Measurements from ENCODE around the gene TOMM40L.

TOMM40L gene

GRCh38 chr1:161225534-161226319, at the start of gene TOMM40L:
Gene TOMM40L (plus strand): TSS chr1:161226060. CDS start chr1:161226490, 430 bp downstream.
- ATAC-seq (ENCODE audit: low read depth) (peak; percentile 92), DNase-seq (ENCODE audit: low spot score in 2 of 2) (peak; percentile 74 to 79)
- H3K27ac Mint-ChIP-seq: peak within 1 kb of the TSS; percentile 87
- no peaks in the 10 kb centered on the region for H3K9me3 Mint-ChIP-seq
- H3K36me3 Mint-ChIP-seq: peaks cover 10% of the 10 kb centered on the region
- H3K4me1 Mint-ChIP-seq: peaks cover 21% of the 10 kb centered on the region
- peaks cover 19% of the 10 kb centered on the region for H3K27me3 Mint-ChIP-seq
- H3K4me3 Mint-ChIP-seq: peak within 1 kb of the TSS; percentile 100

DNA sequence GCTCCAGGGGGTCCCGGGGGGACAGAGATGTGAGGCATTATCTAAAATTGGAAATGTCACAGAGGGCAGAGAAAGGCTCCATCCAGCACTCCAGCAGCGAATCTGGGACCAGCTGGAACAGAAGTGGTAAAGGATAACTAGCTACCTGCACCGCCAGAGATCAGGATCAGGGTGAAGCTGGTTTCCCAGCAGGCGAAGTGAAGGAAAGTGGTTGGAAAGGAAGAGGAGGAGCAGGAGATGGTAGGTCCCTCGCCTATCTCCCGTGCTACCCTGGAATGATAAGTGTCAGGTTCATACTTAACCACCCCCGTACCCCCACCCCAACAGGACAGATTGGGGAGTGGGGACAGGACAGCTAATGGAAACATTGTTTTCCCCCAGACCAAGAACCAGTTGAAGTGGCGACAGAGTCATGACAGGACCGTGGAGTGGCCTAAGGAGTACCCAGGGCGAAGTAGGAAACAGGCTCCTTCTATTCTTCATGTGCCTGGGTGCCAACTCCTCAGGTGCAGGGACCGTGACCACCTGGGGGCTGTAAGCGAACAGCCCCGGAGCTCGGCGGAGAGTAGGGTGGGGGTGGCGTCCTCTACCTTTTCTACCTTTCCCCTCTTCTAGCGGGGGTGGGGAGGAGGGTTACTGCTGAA, 49.3 kb upstream of the TOMM40L start:
- no peak for ATAC-seq (ENCODE audit: low read depth)

DNA sequence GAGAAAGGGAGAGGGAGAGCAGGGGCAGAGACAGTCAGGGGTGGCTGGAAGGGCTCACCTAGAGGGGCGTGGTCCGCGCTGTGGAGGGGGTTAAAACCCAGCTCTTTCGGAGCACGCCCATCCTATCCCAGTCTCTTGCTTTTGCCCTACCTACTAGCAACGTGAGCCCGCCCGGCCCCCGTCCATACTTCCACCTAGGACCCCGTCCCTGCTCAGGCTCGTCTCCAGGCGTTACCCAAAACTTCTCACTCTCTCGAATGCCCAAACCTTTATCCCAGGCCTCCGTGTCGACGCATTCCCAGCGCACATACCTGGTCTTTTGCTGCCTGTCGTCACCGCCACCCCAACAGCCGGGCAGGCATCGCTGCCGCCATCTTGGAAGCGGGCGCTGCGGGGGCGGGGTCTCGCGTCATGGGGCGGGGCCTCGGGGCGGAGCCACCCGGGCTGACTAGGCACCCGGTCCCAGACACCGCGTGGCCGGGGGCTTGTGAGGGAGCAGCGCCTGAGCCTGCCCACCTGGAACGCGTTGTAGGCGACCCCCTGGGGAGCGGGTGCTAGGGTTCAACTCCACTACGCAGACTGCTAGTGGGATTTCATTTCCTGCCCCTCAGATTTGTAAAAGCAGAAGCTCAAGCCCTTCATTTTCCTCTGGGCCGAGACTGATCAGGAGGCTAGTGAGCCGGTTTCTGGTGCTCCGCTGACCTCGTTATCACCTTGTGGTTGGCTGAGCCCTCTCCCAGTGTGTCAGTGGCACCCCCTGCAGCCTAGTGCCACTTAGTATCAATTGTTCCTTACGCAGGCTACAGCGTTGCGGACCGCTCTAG, 48.5 kb upstream of the TOMM40L start, which contains the start of gene B4GALT3:
TSS of gene B4GALT3 (minus strand) at position 396 of the 824 bp plus-strand sequence. CDS start 1,447 bp downstream, outside the sequence.
- Mint-ChIP-seq H3K27ac (peak within 1 kb of the TSS; percentile 96), H3K36me3 (peaks cover 24% of the 10 kb centered on the region), H3K9me3 (no peaks in the 10 kb centered on the region), H3K4me3 (peak within 1 kb of the TSS; percentile 100), H3K27me3 (no peaks in the 10 kb centered on the region), H3K4me1 (peaks cover 47% of the 10 kb centered on the region)
- peak; percentile 95 to 99 for DNase-seq (ENCODE audit: low spot score in 2 of 2)
- ATAC-seq (ENCODE audit: low read depth): peak; percentile 92

More for the DNA sequence above, 49.3 kb upstream of the TOMM40L start:
- Mint-ChIP-seq H3K9me3 (no peaks in the 10 kb centered on the region), H3K27me3 (no peaks in the 10 kb centered on the region), H3K36me3 (peaks cover 26% of the 10 kb centered on the region), H3K4me1 (peaks cover 42% of the 10 kb centered on the region), H3K27ac (peak overlapping the region; percentile 96), H3K4me3 (peak overlapping the region; percentile 100)
- DNase-seq (ENCODE audit: low spot score in 2 of 2): no peak

DNA sequence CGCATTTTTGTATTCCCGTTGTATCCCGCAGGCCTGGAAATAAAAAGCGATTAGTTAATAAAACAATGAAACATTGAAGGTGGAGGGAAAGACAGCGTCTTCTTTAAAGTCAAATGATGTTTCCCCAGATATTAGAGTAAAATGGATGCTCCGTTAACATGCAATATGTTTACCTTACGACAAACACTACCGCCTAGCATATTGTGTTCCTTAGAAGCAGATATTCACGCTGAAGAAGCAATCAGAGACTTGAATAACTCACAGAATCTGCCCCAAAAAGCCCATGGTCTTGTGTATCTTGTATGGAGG, 48.0 kb upstream of the TOMM40L start:
- H3K9me3 Mint-ChIP-seq: no peaks in the 10 kb centered on the region
- no peak for ATAC-seq (ENCODE audit: low read depth)
- peak overlapping the region; percentile 96 for H3K27ac Mint-ChIP-seq
- H3K4me1 Mint-ChIP-seq: peaks cover 50% of the 10 kb centered on the region
- H3K27me3 Mint-ChIP-seq: no peaks in the 10 kb centered on the region
- H3K36me3 Mint-ChIP-seq: peaks cover 20% of the 10 kb centered on the region
- no peak for DNase-seq (ENCODE audit: low spot score in 2 of 2)
- H3K4me3 Mint-ChIP-seq: peak overlapping the region; percentile 100

- no peaks in the 10 kb centered on the region for H3K27me3 Mint-ChIP-seq
- no peak for DNase-seq (ENCODE audit: low spot score in 2 of 2)
- no peak overlapping the region for H3K4me3 Mint-ChIP-seq
- no peaks in the 10 kb centered on the region for H3K9me3 Mint-ChIP-seq
- peaks cover 9% of the 10 kb centered on the region for H3K36me3 Mint-ChIP-seq
- ATAC-seq (ENCODE audit: low read depth): no peak
- peaks cover 58% of the 10 kb centered on the region for H3K4me1 Mint-ChIP-seq
- H3K27ac Mint-ChIP-seq: no peak overlapping the region
Measured at GRCh38 chr1:161179698-161180097, 46.2 kb upstream of the TOMM40L start.

GRCh38 chr1:161180639-161181038, 45.2 kb upstream of the TOMM40L start:
- ATAC-seq (ENCODE audit: low read depth): no peak
- peak overlapping the region; percentile 11 for H3K4me3 Mint-ChIP-seq

DNA sequence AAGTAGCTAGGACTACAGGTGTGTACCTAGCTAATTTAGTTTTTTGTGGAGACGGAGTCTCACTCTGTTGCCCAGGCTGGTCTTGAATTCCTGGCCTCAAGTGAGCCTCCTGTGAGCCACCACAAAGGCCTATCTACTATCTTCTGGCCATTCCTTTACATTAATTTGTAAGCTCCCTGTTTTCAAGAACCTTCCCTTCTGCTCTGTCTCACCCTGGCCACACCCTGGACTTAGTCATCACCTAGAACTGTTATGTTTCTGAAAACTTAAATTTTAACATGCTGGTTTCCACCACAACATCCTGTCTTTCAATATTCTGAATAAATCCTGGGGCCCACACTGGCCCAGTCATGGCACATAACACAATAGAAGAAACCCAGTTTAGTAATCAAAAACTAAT, 43.6 kb upstream of the TOMM40L start:
- no peak for DNase-seq (ENCODE audit: low spot score in 2 of 2)
- H3K27ac Mint-ChIP-seq: peak overlapping the region; percentile 43
- ATAC-seq (ENCODE audit: low read depth): no peak
- peaks cover 55% of the 10 kb centered on the region for H3K4me1 Mint-ChIP-seq
- peaks cover 2% of the 10 kb centered on the region for H3K36me3 Mint-ChIP-seq
- H3K9me3 Mint-ChIP-seq: no peaks in the 10 kb centered on the region
- H3K4me3 Mint-ChIP-seq: peak overlapping the region; percentile 24
- no peaks in the 10 kb centered on the region for H3K27me3 Mint-ChIP-seq

More at GRCh38 chr1:161180639-161181038, 45.2 kb upstream of the TOMM40L start:
- Mint-ChIP-seq H3K27ac (peak overlapping the region; percentile 69), H3K9me3 (no peaks in the 10 kb centered on the region), H3K27me3 (no peaks in the 10 kb centered on the region), H3K36me3 (peaks cover 3% of the 10 kb centered on the region), H3K4me1 (peaks cover 56% of the 10 kb centered on the region)
- DNase-seq (ENCODE audit: low spot score in 2 of 2): no peak

GRCh38 chr1:161185282-161185682, 40.6 kb upstream of the TOMM40L start:
- peaks cover 2% of the 10 kb centered on the region for H3K36me3 Mint-ChIP-seq
- H3K27ac Mint-ChIP-seq: peak overlapping the region; percentile 87
- peak overlapping the region; percentile 84 for H3K4me3 Mint-ChIP-seq
- peak; percentile 51 to 72 for DNase-seq (ENCODE audit: low spot score in 2 of 2)
- H3K27me3 Mint-ChIP-seq: no peaks in the 10 kb centered on the region
- H3K9me3 Mint-ChIP-seq: no peaks in the 10 kb centered on the region
- ATAC-seq (ENCODE audit: low read depth): peak; percentile 83
- H3K4me1 Mint-ChIP-seq: peaks cover 58% of the 10 kb centered on the region

- H3K27ac Mint-ChIP-seq: peak overlapping the region; percentile 87
- peaks cover 53% of the 10 kb centered on the region for H3K4me1 Mint-ChIP-seq
- H3K36me3 Mint-ChIP-seq: peaks cover 2% of the 10 kb centered on the region
- H3K4me3 Mint-ChIP-seq: peak overlapping the region; percentile 84
- peak in 1 of 2 donors; percentile 38 for DNase-seq (ENCODE audit: low spot score in 2 of 2)
- no peaks in the 10 kb centered on the region for H3K9me3 Mint-ChIP-seq
- no peaks in the 10 kb centered on the region for H3K27me3 Mint-ChIP-seq
- ATAC-seq (ENCODE audit: low read depth): peak; percentile 67
Measured at GRCh38 chr1:161185732-161186311, 40.0 kb upstream of the TOMM40L start.

GRCh38 chr1:161187311-161187710, 38.5 kb upstream of the TOMM40L start:
- Mint-ChIP-seq H3K36me3 (peaks cover 2% of the 10 kb centered on the region), H3K4me3 (peak overlapping the region; percentile 6), H3K9me3 (no peaks in the 10 kb centered on the region), H3K4me1 (peaks cover 55% of the 10 kb centered on the region), H3K27ac (peak overlapping the region; percentile 87), H3K27me3 (no peaks in the 10 kb centered on the region)
- ATAC-seq (ENCODE audit: low read depth): no peak
- no peak for DNase-seq (ENCODE audit: low spot score in 2 of 2)

DNA sequence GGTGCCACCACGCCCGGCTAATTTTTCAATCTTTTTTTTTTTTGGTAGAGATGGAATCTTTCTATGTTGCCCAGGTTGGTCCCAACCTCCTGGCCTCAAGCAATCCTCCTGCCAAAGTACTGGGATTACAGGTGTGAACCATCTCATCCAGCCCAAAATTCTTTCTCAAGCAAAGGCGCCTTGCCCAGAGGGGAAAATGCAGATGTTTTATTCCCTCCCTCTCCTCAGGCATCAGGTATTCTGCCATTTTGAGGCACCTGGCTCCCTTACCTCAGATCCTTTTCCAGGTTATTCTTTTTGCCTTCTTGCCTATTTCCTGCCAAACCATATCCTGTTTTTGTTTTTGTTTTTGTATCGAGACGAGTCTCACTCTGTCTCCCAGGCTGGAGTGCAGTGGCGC, 37.5 kb upstream of the TOMM40L start:
- Mint-ChIP-seq H3K4me3 (peak overlapping the region; percentile 58), H3K9me3 (no peaks in the 10 kb centered on the region), H3K27ac (peak overlapping the region; percentile 69), H3K27me3 (no peaks in the 10 kb centered on the region), H3K36me3 (no peaks in the 10 kb centered on the region), H3K4me1 (peaks cover 54% of the 10 kb centered on the region)
- DNase-seq (ENCODE audit: low spot score in 2 of 2): no peak
- ATAC-seq (ENCODE audit: low read depth): no peak

DNA sequence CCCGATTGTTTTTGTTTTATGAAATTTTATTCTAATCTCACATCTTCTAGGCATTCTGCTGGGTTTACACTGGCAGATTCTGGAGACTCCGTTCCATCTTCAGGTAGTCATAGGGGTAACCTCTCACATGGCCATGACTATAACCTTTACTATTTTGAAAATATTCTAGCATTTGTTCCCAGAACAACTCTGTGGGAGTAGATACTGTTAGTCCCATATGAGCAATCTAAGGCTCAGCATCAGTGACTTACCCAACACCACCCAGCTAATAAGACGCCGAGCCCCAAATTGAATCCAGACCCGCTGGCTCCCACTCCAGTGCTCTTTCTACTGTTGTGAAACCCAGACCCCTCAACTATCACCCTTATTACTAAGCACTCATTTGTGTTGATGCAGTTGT, 36.8 kb upstream of the TOMM40L start:
- no peak for ATAC-seq (ENCODE audit: low read depth)
- H3K4me1 Mint-ChIP-seq: peaks cover 49% of the 10 kb centered on the region
- H3K9me3 Mint-ChIP-seq: no peaks in the 10 kb centered on the region
- no peak overlapping the region for H3K4me3 Mint-ChIP-seq
- peak overlapping the region; percentile 69 for H3K27ac Mint-ChIP-seq
- no peaks in the 10 kb centered on the region for H3K36me3 Mint-ChIP-seq
- no peaks in the 10 kb centered on the region for H3K27me3 Mint-ChIP-seq
- no peak for DNase-seq (ENCODE audit: low spot score in 2 of 2)

GRCh38 chr1:161190962-161191521, 34.8 kb upstream of the TOMM40L start:
- no peaks in the 10 kb centered on the region for H3K36me3 Mint-ChIP-seq
- H3K27ac Mint-ChIP-seq: no peak overlapping the region

More at GRCh38 chr1:161190962-161191521, 34.8 kb upstream of the TOMM40L start:
- no peak overlapping the region for H3K4me3 Mint-ChIP-seq
- no peaks in the 10 kb centered on the region for H3K9me3 Mint-ChIP-seq
- no peaks in the 10 kb centered on the region for H3K27me3 Mint-ChIP-seq
- DNase-seq (ENCODE audit: low spot score in 2 of 2): no peak
- H3K4me1 Mint-ChIP-seq: peaks cover 50% of the 10 kb centered on the region
- ATAC-seq (ENCODE audit: low read depth): no peak

Data from memory B cell (primary cell).